Activated CD4-positive, alpha-beta memory T cell treated with anti-CD3 and anti-CD28 coated beads for 36 hours (primary cell): ENCODE data around the gene OSER1. TPM values are rescaled to one million over a fixed set of nuclear protein-coding genes. Genes with fewer than 3 reads are reported as not detected.
A peak's percentile ranks its signal among the peaks of the same experiment; 100 is the strongest.
"Not testable (repeated sequence)": the region's sequence is repeated elsewhere in the genome, so short reads cannot be mapped to it uniquely, and the experiment has no call there.

ENCODE experiments used
- CTCF ChIA-PET: fragments of 350-600 bp; sonication (Branson Sonifier 250); formaldehyde crosslinking; loops from one replicate; lab custom pipeline; 2021; ENCODE audit warnings: antibody characterized with exemption, inconsistent platforms; lab: Charles Lee
- POLR2A ChIA-PET: fragments of 350-600 bp; sonication (Branson Sonifier 250); formaldehyde crosslinking; loops from one replicate; lab custom pipeline; 2021; ENCODE audit warnings: antibody characterized with exemption; lab: Charles Lee
- DNase-seq: peaks from one replicate; pipeline ENCODE4 v3.0.0-alpha.2; 2020
- H3K27ac Mint-ChIP-seq: one replicate; pipeline ENCODE4 v1.8.0; 2021; ENCODE audit warnings: mixed read lengths
- H3K27me3 Mint-ChIP-seq: one replicate; pipeline ENCODE4 v1.8.0; 2021; ENCODE audit warnings: mixed read lengths
- H3K36me3 Mint-ChIP-seq: one replicate; pipeline ENCODE4 v1.8.0; 2021; ENCODE audit warnings: mixed read lengths
- H3K4me1 Mint-ChIP-seq: one replicate; pipeline ENCODE4 v1.8.0; 2021; ENCODE audit warnings: low read depth, mixed read lengths
- H3K4me3 Mint-ChIP-seq: one replicate; pipeline ENCODE4 v1.8.0; 2021; ENCODE audit warnings: mild to moderate bottlenecking, mixed read lengths
- H3K9me3 Mint-ChIP-seq: one replicate; pipeline ENCODE4 v1.8.0; 2021; ENCODE audit warnings: mixed read lengths
- intact Hi-C: fragments of 100-400 bp; cut with micrococcal nuclease; formaldehyde crosslinking; loops from one replicate; pipeline ENCODE4 v1.15.1; 2023
- total RNA-seq, 2 experiments: library from RNA; stranded (reverse); gene quantifications; one replicate each; pipeline ENCODE4 v1.2.3, GENCODE V29; 2021

OSER1 gene
- total RNA-seq, 2 experiments from 2014 or later, result 23.4 to 24.2 TPM

DNA sequence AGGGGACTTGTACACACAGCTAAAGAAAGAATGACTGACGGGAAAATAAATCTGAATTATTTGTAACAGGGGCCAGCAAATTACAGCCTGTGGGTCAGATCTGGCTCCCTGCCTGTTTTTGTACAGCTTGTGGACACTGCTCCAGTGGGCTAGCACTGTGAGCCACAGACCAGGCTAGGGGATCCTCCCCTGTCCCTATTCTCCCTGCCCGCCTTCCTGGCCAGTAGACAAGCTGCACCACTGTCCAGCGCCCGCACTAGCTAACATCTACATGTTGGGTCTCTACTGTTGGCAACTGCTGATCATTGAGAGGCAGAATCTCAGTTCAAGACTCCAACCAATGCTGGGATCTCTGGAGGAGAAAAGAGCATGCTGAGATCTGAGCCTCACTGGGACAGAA lies 10.7 kb downstream of the OSER1 start:
- H3K36me3 Mint-ChIP-seq, result peaks cover 39% of the 10 kb centered on the region
- CTCF ChIA-PET, result interaction anchor here (1.1 kb wide), 1 partner anchor 10 kb away, joined by 3 read pairs; no protein-coding TSS in a partner anchor
- intact Hi-C loops, result loop anchor here (10.0 kb wide), 1 partner anchor 445 kb away; no protein-coding TSS in a partner anchor

GRCh38 chr20:44198872-44199271 lies 11.7 kb downstream of the OSER1 start:
- Mint-ChIP-seq H3K4me3 (no peak overlapping the region), H3K4me1 (peaks cover 32% of the 10 kb centered on the region), H3K27ac (peak overlapping the region; percentile 79), H3K36me3 (peaks cover 37% of the 10 kb centered on the region), H3K9me3 (no peaks in the 10 kb centered on the region), H3K27me3 (no peaks in the 10 kb centered on the region)
- CTCF ChIA-PET, result interaction anchor here (1.9 kb wide), 1 partner anchor 82 kb away, joined by 9 read pairs; no protein-coding TSS in a partner anchor
- POLR2A ChIA-PET, result no interaction called here
- intact Hi-C loops, result loop anchor here (10.0 kb wide), 1 partner anchor 444 kb away; no protein-coding TSS in a partner anchor
- DNase-seq, result peak; percentile 54

More for the DNA sequence above, 10.7 kb downstream of the OSER1 start:
- POLR2A ChIA-PET, result no interaction called here
- peak overlapping the region; percentile 47 for H3K27ac Mint-ChIP-seq
- no peak overlapping the region for H3K4me3 Mint-ChIP-seq
- DNase-seq, result no peak
- no peaks in the 10 kb centered on the region for H3K9me3 Mint-ChIP-seq
- H3K27me3 Mint-ChIP-seq, result no peaks in the 10 kb centered on the region
- H3K4me1 Mint-ChIP-seq, result peaks cover 37% of the 10 kb centered on the region

- peaks cover 27% of the 10 kb centered on the region for H3K36me3 Mint-ChIP-seq
- H3K9me3 Mint-ChIP-seq, result no peaks in the 10 kb centered on the region
- H3K27me3 Mint-ChIP-seq, result no peaks in the 10 kb centered on the region
- H3K4me3 Mint-ChIP-seq, result no peak overlapping the region
- no peak for DNase-seq
- intact Hi-C loops, result loop anchor here (10.0 kb wide), 1 partner anchor 441 kb away; no protein-coding TSS in a partner anchor
- peaks cover 18% of the 10 kb centered on the region for H3K4me1 Mint-ChIP-seq
- no peak overlapping the region for H3K27ac Mint-ChIP-seq
- POLR2A ChIA-PET, result no interaction called here
- CTCF ChIA-PET, result interaction anchor here (0.7 to 3.2 kb wide), 4 partner anchors 17 to 104 kb away, joined by 3 to 12 read pairs (median 6); no protein-coding TSS in a partner anchor
Observed at GRCh38 chr20:44196271-44196670, 14.3 kb downstream of the OSER1 start.

GRCh38 chr20:44195605-44196004 lies 15.0 kb downstream of the OSER1 start:
- H3K27ac Mint-ChIP-seq, result no peak overlapping the region
- no peaks in the 10 kb centered on the region for H3K9me3 Mint-ChIP-seq
- no peak for DNase-seq
- H3K27me3 Mint-ChIP-seq, result peaks cover 3% of the 10 kb centered on the region
- H3K4me1 Mint-ChIP-seq, result peaks cover 17% of the 10 kb centered on the region
- CTCF ChIA-PET, result interaction anchor here (0.7 to 3.2 kb wide), 4 partner anchors 18 to 103 kb away, joined by 3 to 12 read pairs (median 6); no protein-coding TSS in a partner anchor
- intact Hi-C loops, result loop anchor here (10.0 kb wide), 1 partner anchor 441 kb away; no protein-coding TSS in a partner anchor
- POLR2A ChIA-PET, result no interaction called here
- H3K36me3 Mint-ChIP-seq, result peaks cover 24% of the 10 kb centered on the region
- H3K4me3 Mint-ChIP-seq, result no peak overlapping the region

DNA sequence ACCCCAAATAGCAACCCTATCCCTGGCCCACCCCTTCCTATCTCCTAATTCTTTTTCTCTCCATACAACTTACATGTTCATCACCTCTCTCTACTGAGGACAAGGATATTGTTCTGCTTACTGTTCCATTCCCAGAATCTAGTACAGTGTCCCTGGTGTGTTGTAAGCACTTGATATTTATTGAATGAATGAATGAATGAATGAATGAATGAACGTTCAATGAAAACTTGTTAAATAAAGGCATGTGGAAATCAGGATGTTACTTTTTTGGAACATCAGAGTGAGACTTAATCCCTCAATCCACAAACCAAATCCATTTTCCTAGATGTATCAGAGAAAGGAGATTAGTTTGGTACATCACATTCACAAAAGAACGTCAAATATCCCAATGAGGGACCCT lies 16.8 kb downstream of the OSER1 start:
- Mint-ChIP-seq H3K4me1 (peaks cover 2% of the 10 kb centered on the region), H3K36me3 (peaks cover 13% of the 10 kb centered on the region), H3K27ac (no peak overlapping the region), H3K9me3 (no peaks in the 10 kb centered on the region), H3K27me3 (peaks cover 8% of the 10 kb centered on the region), H3K4me3 (no peak overlapping the region)
- no peak for DNase-seq
- ChIA-PET POLR2A (no interaction called here), CTCF (no interaction called here)
- intact Hi-C loops, result loop anchor here (10.0 kb wide), 1 partner anchor 439 kb away; no protein-coding TSS in a partner anchor

DNA sequence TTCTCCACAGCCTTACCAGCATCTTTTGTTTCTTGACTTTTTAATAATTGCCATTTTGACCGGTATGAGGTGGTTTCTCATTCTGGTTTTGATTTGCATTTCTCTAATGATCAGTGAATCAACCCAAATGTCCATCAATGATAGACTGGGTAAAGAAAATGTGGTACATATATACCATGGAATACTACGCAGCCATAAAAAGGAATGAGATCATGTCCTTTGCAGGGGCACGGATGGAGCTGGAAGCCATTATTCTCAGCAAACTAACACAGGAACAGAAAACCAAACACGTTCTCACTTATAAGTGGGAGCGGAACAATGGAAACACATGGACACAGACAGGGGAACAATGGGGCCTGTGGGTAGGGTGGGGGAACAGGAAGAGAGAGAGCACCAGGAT lies 18.9 kb downstream of the OSER1 start:
- CTCF ChIA-PET, result interaction anchor here (9.6 kb wide), 1 partner anchor 76 kb away, joined by 174 read pairs; no protein-coding TSS in a partner anchor
- POLR2A ChIA-PET, result not testable (repeated sequence)

DNA sequence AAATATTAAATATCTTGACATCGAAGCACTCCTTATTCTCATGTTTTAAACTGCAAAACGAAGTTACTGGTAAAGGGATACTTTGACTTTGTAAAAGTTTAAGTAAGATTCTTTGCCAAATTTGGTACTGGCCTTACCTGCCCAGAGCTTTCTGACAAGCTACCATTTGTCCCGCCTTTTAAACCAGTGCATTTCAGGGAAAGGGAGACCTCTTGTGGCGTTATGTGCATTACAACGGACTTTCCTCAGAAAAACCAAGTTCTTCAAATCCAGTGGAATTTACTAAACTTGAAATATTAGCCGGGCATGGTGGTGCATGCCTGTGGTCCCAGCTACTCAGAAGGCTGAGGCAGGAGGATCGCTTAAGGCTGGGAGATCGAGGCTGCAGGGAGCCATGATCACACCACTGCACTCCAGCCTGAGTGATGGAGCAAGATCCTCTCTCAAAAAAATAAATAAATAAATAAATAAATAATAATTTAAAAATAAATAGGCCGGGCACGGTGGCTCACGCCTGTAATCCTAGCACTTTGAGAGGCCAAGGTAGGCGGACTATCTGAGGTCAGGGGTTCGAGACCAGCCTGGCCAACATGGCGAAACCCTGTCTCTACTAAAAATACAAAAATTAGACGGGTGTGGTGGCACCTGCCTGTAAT lies 20.2 kb downstream of the OSER1 start:
- H3K4me3 Mint-ChIP-seq, H3K9me3 Mint-ChIP-seq, H3K36me3 Mint-ChIP-seq, POLR2A ChIA-PET, H3K27ac Mint-ChIP-seq, H3K4me1 Mint-ChIP-seq: not testable (repeated sequence)
- DNase-seq, result peak; percentile 57
- CTCF ChIA-PET, result interaction anchor here (0.7 to 9.6 kb wide), 35 partner anchors 9 to 741 kb away, joined by 3 to 174 read pairs (median 4); partner anchors contain the start of gene FITM2
- peaks cover 34% of the 10 kb centered on the region for H3K27me3 Mint-ChIP-seq
- intact Hi-C loops, result loop anchor here (1.0 to 10.0 kb wide), 2 partner anchors 74 to 436 kb away; no protein-coding TSS in a partner anchor

More for the DNA sequence above, 18.9 kb downstream of the OSER1 start:
- H3K27ac Mint-ChIP-seq, DNase-seq, H3K4me1 Mint-ChIP-seq, H3K36me3 Mint-ChIP-seq, H3K9me3 Mint-ChIP-seq, H3K4me3 Mint-ChIP-seq: not testable (repeated sequence)
- intact Hi-C loops, result loop anchor here (10.0 kb wide), 1 partner anchor 437 kb away; no protein-coding TSS in a partner anchor
- H3K27me3 Mint-ChIP-seq, result peaks cover 22% of the 10 kb centered on the region

GRCh38 chr20:44188752-44189151 lies 21.8 kb downstream of the OSER1 start:
- Mint-ChIP-seq H3K4me1 (peaks cover 6% of the 10 kb centered on the region), H3K27me3 (peaks cover 42% of the 10 kb centered on the region), H3K27ac (no peak overlapping the region), H3K9me3 (no peaks in the 10 kb centered on the region), H3K36me3 (no peaks in the 10 kb centered on the region), H3K4me3 (no peak overlapping the region)
- intact Hi-C loops, result no loop called here
- CTCF ChIA-PET, result interaction anchor here (0.9 to 9.6 kb wide), 6 partner anchors 9 to 739 kb away, joined by 3 to 174 read pairs (median 8); no protein-coding TSS in a partner anchor
- POLR2A ChIA-PET, result no interaction called here
- DNase-seq, result no peak

- Mint-ChIP-seq H3K36me3 (no peaks in the 10 kb centered on the region), H3K4me3 (no peak overlapping the region), H3K27me3 (peaks cover 42% of the 10 kb centered on the region), H3K4me1 (peaks cover 6% of the 10 kb centered on the region), H3K27ac (no peak overlapping the region), H3K9me3 (no peaks in the 10 kb centered on the region)
- ChIA-PET CTCF (interaction anchor here (0.9 to 9.6 kb wide), 6 partner anchors 8 to 739 kb away, joined by 3 to 174 read pairs (median 5); no protein-coding TSS in a partner anchor), POLR2A (no interaction called here)
- intact Hi-C loops, result no loop called here
- no peak for DNase-seq
Observed at GRCh38 chr20:44187772-44188709, 22.5 kb downstream of the OSER1 start.

- H3K4me1 Mint-ChIP-seq, result peaks cover 6% of the 10 kb centered on the region
- peaks cover 48% of the 10 kb centered on the region for H3K27me3 Mint-ChIP-seq
- intact Hi-C loops, result no loop called here
- no peak within 1 kb of the TSS for H3K27ac Mint-ChIP-seq
- POLR2A ChIA-PET, result no interaction called here
- no peaks in the 10 kb centered on the region for H3K36me3 Mint-ChIP-seq
- H3K4me3 Mint-ChIP-seq, result no peak within 1 kb of the TSS
- CTCF ChIA-PET, result interaction anchor here (1.3 to 9.6 kb wide), 2 partner anchors 71 to 79 kb away, joined by 3 to 174 read pairs; no protein-coding TSS in a partner anchor
- DNase-seq, result no peak
- H3K9me3 Mint-ChIP-seq, result no peaks in the 10 kb centered on the region
Observed at GRCh38 chr20:44187054-44187771, 23.4 kb downstream of the OSER1 start, which contains the start of gene JPH2. TSS of gene JPH2 (minus strand) at chr20:44187188. CDS start at chr20:44186705, 483 bp downstream.

DNA sequence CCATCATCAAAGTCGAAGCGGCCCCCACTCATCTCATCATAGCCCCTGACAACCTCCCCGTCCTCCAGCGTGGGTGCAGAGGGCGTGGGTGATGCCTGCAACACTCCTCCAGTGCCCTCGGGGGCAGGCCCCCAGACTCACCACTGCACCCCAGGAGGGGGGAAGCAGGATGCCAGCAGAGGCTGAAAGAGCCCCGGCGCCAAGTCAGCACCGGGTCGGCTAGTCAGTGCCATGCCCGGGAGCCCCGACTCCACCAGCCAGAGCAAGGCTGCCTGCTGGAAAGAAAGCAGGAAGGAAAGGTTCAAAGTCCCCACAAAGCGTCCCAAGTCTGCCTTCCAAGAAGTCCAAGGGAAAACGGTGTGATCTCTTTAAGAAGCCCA lies 23.9 kb downstream of the OSER1 start:
- H3K27me3 Mint-ChIP-seq, result peaks cover 48% of the 10 kb centered on the region
- CTCF ChIA-PET, result interaction anchor here (9.6 kb wide), 1 partner anchor 71 kb away, joined by 174 read pairs; no protein-coding TSS in a partner anchor
- H3K4me3 Mint-ChIP-seq, result no peak overlapping the region
- no peak overlapping the region for H3K27ac Mint-ChIP-seq
- intact Hi-C loops, result no loop called here
- no peak for DNase-seq
- POLR2A ChIA-PET, result no interaction called here
- H3K9me3 Mint-ChIP-seq, result no peaks in the 10 kb centered on the region
- no peaks in the 10 kb centered on the region for H3K36me3 Mint-ChIP-seq
- H3K4me1 Mint-ChIP-seq, result peaks cover 6% of the 10 kb centered on the region
